Gastroesophageal sphincter (tissue), 4 donors: ENCODE data around the gene KAT6B. TPM values are rescaled to one million over a fixed set of nuclear protein-coding genes. Genes with fewer than 3 reads are reported as not detected.
A peak's percentile ranks its signal among the peaks of the same experiment; 100 is the strongest.

Experiments
- ATAC-seq: fragments of 150-250 bp; one replicate; pipeline ENCODE4 v1.9.1; 2016; ENCODE audit warnings: mild to moderate bottlenecking, moderate library complexity
- H3K27ac ChIP-seq, 4 donors: fragments of 200-600 bp; sonication (generic) in 3 of 4; 1 replicate in 3 of 4; 2 replicates in 1 of 4; pipeline ENCODE4 v1.5.1; 2016 to 2019
- H3K27me3 ChIP-seq: fragments of 200-600 bp; sonication (generic); one replicate; pipeline ENCODE4 v1.5.1; 2019
- H3K36me3 ChIP-seq, 2 donors: fragments of 200-600 bp; sonication (generic); one replicate each; pipeline ENCODE4 v1.5.1; 2019; ENCODE audit warnings: control low read depth in 1 of 2
- H3K4me1 ChIP-seq, 3 donors: fragments of 200-600 bp; sonication (generic); 1 replicate in 2 of 3; 2 replicates in 1 of 3; pipeline ENCODE4 v1.5.1; 2016 to 2019; ENCODE audit warnings: control low read depth in 2 of 3
- H3K4me3 ChIP-seq, 2 donors: fragments of 200-600 bp; sonication (generic); one replicate each; pipeline ENCODE4 v1.5.1; 2019; ENCODE audit warnings: mild to moderate bottlenecking in 1 of 2, moderate library complexity in 1 of 2
- H3K9me3 ChIP-seq, 3 donors: fragments of 200-600 bp; sonication (generic); one replicate each; pipeline ENCODE4 v1.5.1; 2017 to 2019; ENCODE audit warnings: control low read depth in 2 of 3
- CTCF ChIP-seq, 4 experiments: fragments of 200-600 bp in 2 of 4; fragments of 450-650 bp in 2 of 4; sonication (generic) in 1 of 4; IDR thresholded peaks; one replicate each; pipeline ENCODE4 v1.5.1; 2017 to 2019; ENCODE audit warnings: antibody characterized with exemption in 4 of 4, mild to moderate bottlenecking in 2 of 4, moderate library complexity in 2 of 4
- EP300 ChIP-seq: sonication (generic); formaldehyde crosslinking; IDR thresholded peaks from one replicate; pipeline ENCODE4 v1.6.1; 2017; ENCODE audit warnings: antibody characterized with exemption, mild to moderate bottlenecking
- POLR2A ChIP-seq, 2 donors: fragments of 450-650 bp; IDR thresholded peaks; one replicate each; pipeline ENCODE4 v1.6.1; 2017; ENCODE audit warnings: antibody characterized with exemption in 2 of 2, mild to moderate bottlenecking in 2 of 2, moderate library complexity in 1 of 2
- POLR2AphosphoS5 ChIP-seq: sonication (generic); formaldehyde crosslinking; IDR thresholded peaks from one replicate; pipeline ENCODE4 v1.6.1; 2017; ENCODE audit warnings: antibody characterized with exemption
- WGBS, 2 donors: methylation state at CpG; one replicate each; pipeline ENCODE4 v1.1.5; 2018; ENCODE audit warnings: low coverage in 1 of 2; 5-methylcytosine and 5-hydroxymethylcytosine counted together
- total RNA-seq, 4 donors: library from RNA; depleted of rRNA; stranded (reverse); fragments of >200 nt; gene quantifications; one replicate each; pipeline ENCODE4 v1.1.0, GENCODE V29; 2016

KAT6B gene
- total RNA-seq, 4 donors from 2014 or later = 35.8 to 107 (median 82.9) TPM

DNA sequence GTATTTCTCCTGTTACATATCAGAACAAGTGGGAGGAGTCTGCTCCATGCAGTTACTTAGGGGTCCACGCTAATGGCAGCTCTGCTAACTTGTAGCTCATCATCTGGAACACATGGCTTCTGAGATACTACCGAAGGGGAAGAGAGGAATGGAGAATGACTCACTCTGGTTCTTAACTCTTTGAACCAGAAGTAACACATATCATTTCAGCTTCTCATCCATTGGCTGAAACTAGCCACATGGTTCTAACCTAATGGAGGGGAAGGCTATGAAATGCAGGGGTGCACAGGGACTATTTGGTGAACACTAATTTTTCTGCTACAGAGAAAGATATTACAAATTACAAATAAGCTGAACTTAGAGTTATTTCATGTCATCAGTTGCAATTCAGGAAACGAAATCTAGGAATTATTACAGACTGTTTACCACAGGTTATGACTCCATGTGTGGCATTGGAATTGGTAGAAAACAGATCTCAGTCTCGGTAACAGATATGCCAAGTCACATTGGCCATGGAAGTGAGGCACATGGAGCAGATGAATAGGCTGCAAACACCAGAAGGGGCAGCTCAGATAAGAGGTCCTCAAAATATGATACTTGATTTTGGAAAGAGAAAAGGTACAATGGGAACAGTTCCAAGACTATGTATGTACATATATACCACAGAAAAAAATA, 9.4 kb upstream of the KAT6B start:
- H3K9me3 ChIP-seq = peaks cover 0 to 9% (median 0%) of the 10 kb centered on the region in 3 donors
- H3K27me3 ChIP-seq = no peaks in the 10 kb centered on the region
- H3K27ac ChIP-seq = no peak overlapping the region
- no peaks in the 10 kb centered on the region for H3K36me3 ChIP-seq
- peaks cover 0 to 6% (median 0%) of the 10 kb centered on the region in 3 donors for H3K4me1 ChIP-seq
- TF ChIP-seq POLR2AphosphoS5 (no peak), CTCF (IDR thresholded peaks at IDR 0.05) (no peak), POLR2A (IDR thresholded peaks at IDR 0.05) (no peak), EP300 (no peak)
- WGBS, 2 donors = 91 to 97% methylated on average over 4 of the region's 4 CpGs
- H3K4me3 ChIP-seq = no peak overlapping the region
- no peak for ATAC-seq

- no peaks in the 10 kb centered on the region for H3K36me3 ChIP-seq
- WGBS, 2 donors = 75 to 100% methylated on average over 1 to 3 of the region's 3 CpGs
- peaks cover 0 to 7% (median 0%) of the 10 kb centered on the region in 3 donors for H3K9me3 ChIP-seq
- peak overlapping the region in 1 of 4 donors; percentile 100 for H3K27ac ChIP-seq
- TF ChIP-seq POLR2A (IDR thresholded peaks at IDR 0.05) (no peak), POLR2AphosphoS5 (no peak), CTCF (IDR thresholded peaks at IDR 0.05) (no peak), EP300 (no peak)
- H3K4me3 ChIP-seq = no peak overlapping the region
- no peaks in the 10 kb centered on the region for H3K27me3 ChIP-seq
- peaks cover 0 to 34% (median 8%) of the 10 kb centered on the region in 3 donors for H3K4me1 ChIP-seq
- ATAC-seq = no peak
Measured at GRCh38 chr10:74821501-74821900, 4.9 kb upstream of the KAT6B start.

DNA sequence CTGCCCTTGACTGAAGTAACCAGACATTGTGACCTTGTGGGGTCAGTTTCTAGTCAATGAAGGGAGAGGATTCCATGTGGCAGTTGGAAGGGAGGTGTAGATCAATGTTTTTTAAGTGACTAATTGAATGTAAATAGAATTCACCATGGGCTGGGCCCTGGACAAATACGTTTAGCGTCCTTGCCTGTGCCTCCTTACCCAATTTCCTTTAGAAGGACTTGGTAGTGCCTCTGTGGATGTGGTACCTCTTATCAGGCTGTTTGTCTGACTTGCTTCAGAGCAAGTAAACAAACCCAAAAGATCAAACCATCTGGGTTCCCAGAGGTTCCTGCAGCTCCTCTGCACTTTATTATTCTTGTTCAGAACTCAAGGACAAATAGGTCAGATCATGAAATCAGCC, 4.3 kb upstream of the KAT6B start:
- no peak for TF ChIP-seq EP300
- no peak for TF ChIP-seq POLR2A (IDR thresholded peaks at IDR 0.05)
- no peak for TF ChIP-seq POLR2AphosphoS5
- no peak for TF ChIP-seq CTCF (IDR thresholded peaks at IDR 0.05)
- Histone ChIP-seq H3K9me3 (peaks cover 0 to 1% (median 0%) of the 10 kb centered on the region in 3 donors), H3K36me3 (no peaks in the 10 kb centered on the region), H3K27ac (peak overlapping the region in 3 of 4 donors; percentile 40 to 100 (median 94)), H3K4me1 (peaks cover 0 to 35% (median 8%) of the 10 kb centered on the region in 3 donors), H3K27me3 (no peaks in the 10 kb centered on the region), H3K4me3 (no peak overlapping the region)
- 75 to 83% methylated on average over 1 to 2 of the region's 2 CpGs for WGBS, 2 donors
- ATAC-seq = no peak

DNA sequence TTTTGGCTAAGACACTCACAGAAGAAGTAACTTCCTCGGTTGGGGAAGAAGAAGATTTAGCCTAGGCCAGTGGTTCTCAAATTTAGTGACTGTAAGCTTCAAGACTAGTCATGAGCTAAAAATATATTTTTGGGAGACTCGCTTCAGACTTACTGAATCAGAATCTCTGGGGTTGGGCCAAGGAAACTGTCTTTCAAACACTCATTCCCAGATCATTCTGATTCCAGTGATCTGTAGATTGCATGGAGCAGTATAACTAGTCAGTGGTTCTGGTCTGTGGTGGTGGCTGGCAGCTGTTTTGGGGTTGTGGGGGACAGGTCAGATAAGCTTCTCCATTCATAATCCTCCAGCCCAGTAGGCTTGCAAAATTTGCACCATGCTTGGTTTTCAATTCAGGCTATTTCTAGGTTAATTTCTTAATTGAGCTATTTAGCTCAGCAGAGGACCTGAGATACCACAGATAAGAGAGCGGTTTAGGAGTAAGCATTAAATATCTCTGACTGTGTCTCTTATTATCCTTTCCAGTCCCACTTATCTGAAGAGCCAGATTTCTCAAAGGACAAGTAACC, 3.8 kb upstream of the KAT6B start:
- no peaks in the 10 kb centered on the region for H3K9me3 ChIP-seq
- TF ChIP-seq EP300 (no peak), POLR2AphosphoS5 (no peak), POLR2A (IDR thresholded peaks at IDR 0.05) (no peak)

DNA sequence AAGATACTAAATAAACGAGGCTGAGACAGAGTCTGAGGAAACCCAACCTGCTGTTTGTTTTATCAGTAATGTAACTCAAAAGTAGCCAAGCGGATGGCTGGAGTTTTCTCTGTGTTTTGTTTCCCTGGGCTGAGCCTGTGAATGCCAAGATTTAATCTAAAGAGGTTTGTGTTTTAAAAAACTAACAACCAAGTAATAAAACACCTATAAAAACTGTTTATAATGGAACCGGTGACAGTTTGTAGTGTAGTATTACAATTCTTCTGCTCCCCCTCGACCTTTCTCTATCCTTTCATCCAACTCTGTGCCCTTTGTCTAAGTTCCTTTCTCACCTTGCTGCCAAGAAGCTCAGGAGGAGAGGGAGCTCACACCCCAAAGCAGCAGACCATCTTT, 2.6 kb upstream of the KAT6B start:
- Histone ChIP-seq H3K4me1 (peaks cover 0 to 52% (median 8%) of the 10 kb centered on the region in 3 donors), H3K9me3 (no peaks in the 10 kb centered on the region), H3K4me3 (no peak overlapping the region), H3K27me3 (no peaks in the 10 kb centered on the region), H3K36me3 (no peaks in the 10 kb centered on the region), H3K27ac (peak overlapping the region; percentile 77 to 100 (median 93))
- TF ChIP-seq EP300 (no peak), POLR2AphosphoS5 (no peak), CTCF (IDR thresholded peaks at IDR 0.05) (no peak), POLR2A (IDR thresholded peaks at IDR 0.05) (no peak)
- ATAC-seq = no peak
- 20 to 26% methylated on average over 4 of the region's 4 CpGs for WGBS, 2 donors

More for the DNA sequence above, 3.8 kb upstream of the KAT6B start:
- peaks cover 0 to 40% (median 8%) of the 10 kb centered on the region in 3 donors for H3K4me1 ChIP-seq
- no peak overlapping the region for H3K4me3 ChIP-seq
- no peaks in the 10 kb centered on the region for H3K36me3 ChIP-seq
- H3K27ac ChIP-seq = peak overlapping the region in 3 of 4 donors; percentile 40 to 100 (median 94)
- H3K27me3 ChIP-seq = no peaks in the 10 kb centered on the region
- 28 to 50% methylated on average over 2 to 3 of the region's 3 CpGs for WGBS, 2 donors
- no peak for ATAC-seq
